Osteoblast (primary cell): Measurements from ENCODE around the gene SEPHS2. TPM values are rescaled to one million over a fixed set of nuclear protein-coding genes. Genes with fewer than 3 reads are reported as not detected.

Experiments
- DNase-seq: peaks from one replicate; pipeline ENCODE4 v3.0.0; 2011; ENCODE audit warnings: low spot score, mixed read lengths; ENCODE audit not compliant: insufficient read length; ENCODE audit errors: missing footprints
- H2AFZ ChIP-seq: 2 replicates; pipeline ENCODE4 v1.6.0; 2011; ENCODE audit warnings: mild to moderate bottlenecking, low read length
- H3K27ac ChIP-seq: 2 replicates; pipeline ENCODE4 v1.5.1; 2011; ENCODE audit warnings: mild to moderate bottlenecking, low read depth, low read length, moderate library complexity
- H3K27me3 ChIP-seq: 2 replicates; pipeline ENCODE4 v1.6.0; 2012; ENCODE audit warnings: mild to moderate bottlenecking, control low read depth, inconsistent platforms, low read length, moderate library complexity; ENCODE audit not compliant: insufficient read depth
- H3K36me3 ChIP-seq: 2 replicates; pipeline ENCODE4 v1.5.1; 2011; ENCODE audit warnings: mild to moderate bottlenecking, low read length, control low read depth, moderate library complexity; ENCODE audit not compliant: insufficient read depth
- H3K4me1 ChIP-seq: 2 replicates; pipeline ENCODE4 v1.5.1; 2011; ENCODE audit warnings: mild to moderate bottlenecking, low read length, control low read depth, moderate library complexity; ENCODE audit not compliant: insufficient read depth
- H3K4me2 ChIP-seq: 2 replicates; pipeline ENCODE4 v1.6.0; 2011; ENCODE audit warnings: mild to moderate bottlenecking, low read length; ENCODE audit not compliant: insufficient read depth
- H3K4me3 ChIP-seq: fragments of 200-600 bp; sonication (generic); 3 replicates; pipeline ENCODE4 v1.5.1; 2012; ENCODE audit warnings: mild to moderate bottlenecking, low read length, inconsistent platforms; ENCODE audit not compliant: insufficient read depth
- H3K79me2 ChIP-seq: 2 replicates; pipeline ENCODE4 v1.6.0; 2012; ENCODE audit warnings: mild to moderate bottlenecking, low read length, control low read depth, inconsistent platforms; ENCODE audit not compliant: insufficient read depth
- H3K9me3 ChIP-seq: 2 replicates; pipeline ENCODE4 v1.5.1; 2011; ENCODE audit warnings: low read depth, low read length, control low read depth
- H4K20me1 ChIP-seq: 2 replicates; pipeline ENCODE4 v1.6.0; 2012; ENCODE audit warnings: mild to moderate bottlenecking, low read length, control low read depth; ENCODE audit not compliant: insufficient read depth
- CTCF ChIP-seq: IDR thresholded peaks from 2 replicates; pipeline ENCODE4 v1.5.1; 2011; ENCODE audit warnings: mild to moderate bottlenecking, low read depth, low read length, moderate library complexity; ENCODE audit errors: extremely low read depth
- total RNA-seq: library from RNA; depleted of rRNA; stranded (reverse); fragments of >200 nt; gene quantifications from 2 replicates; pipeline ENCODE4 v1.2.3, GENCODE V29; 2012

Gene SEPHS2
- total RNA-seq, 1 donor: 20.3 TPM

GRCh38 chr16:30444231-30445148, 1.2 kb downstream of the SEPHS2 start:
- Histone ChIP-seq H3K79me2 (peaks cover 16% of the 10 kb centered on the region), H3K4me2 (peak overlapping the region; percentile 87), H2AFZ (peak overlapping the region; percentile 93), H4K20me1 (peaks cover 10% of the 10 kb centered on the region), H3K36me3 (peaks cover 12% of the 10 kb centered on the region), H3K4me1 (peaks cover 14% of the 10 kb centered on the region), H3K27me3 (no peaks in the 10 kb centered on the region), H3K27ac (peak overlapping the region; percentile 94), H3K9me3 (no peaks in the 10 kb centered on the region), H3K4me3 (peak overlapping the region; percentile 92)
- no peak for DNase-seq
- TF ChIP-seq CTCF: no peak

GRCh38 chr16:30443631-30444030, 2.0 kb downstream of the SEPHS2 start:
- no peaks in the 10 kb centered on the region for H3K27me3 ChIP-seq
- no peak overlapping the region for H3K4me3 ChIP-seq
- peaks cover 14% of the 10 kb centered on the region for H3K4me1 ChIP-seq
- DNase-seq: no peak
- peaks cover 12% of the 10 kb centered on the region for H3K36me3 ChIP-seq
- peaks cover 16% of the 10 kb centered on the region for H3K79me2 ChIP-seq
- H4K20me1 ChIP-seq: peaks cover 10% of the 10 kb centered on the region
- H3K27ac ChIP-seq: no peak overlapping the region
- no peaks in the 10 kb centered on the region for H3K9me3 ChIP-seq
- H2AFZ ChIP-seq: no peak overlapping the region
- no peak for TF ChIP-seq CTCF
- H3K4me2 ChIP-seq: no peak overlapping the region

GRCh38 chr16:30439720-30440348, 5.8 kb downstream of the SEPHS2 start:
- H3K4me3 ChIP-seq: no peak overlapping the region
- H3K27me3 ChIP-seq: no peaks in the 10 kb centered on the region
- peaks cover 8% of the 10 kb centered on the region for H4K20me1 ChIP-seq
- no peak overlapping the region for H3K4me2 ChIP-seq
- no peak for DNase-seq
- H3K27ac ChIP-seq: no peak overlapping the region
- H3K4me1 ChIP-seq: peaks cover 6% of the 10 kb centered on the region
- no peak for TF ChIP-seq CTCF
- H2AFZ ChIP-seq: no peak overlapping the region
- peaks cover 9% of the 10 kb centered on the region for H3K79me2 ChIP-seq
- H3K9me3 ChIP-seq: no peaks in the 10 kb centered on the region
- peaks cover 12% of the 10 kb centered on the region for H3K36me3 ChIP-seq

- no peak for DNase-seq
- Histone ChIP-seq H3K9me3 (no peaks in the 10 kb centered on the region), H3K4me1 (no peaks in the 10 kb centered on the region), H4K20me1 (no peaks in the 10 kb centered on the region), H3K79me2 (no peaks in the 10 kb centered on the region), H2AFZ (no peak overlapping the region), H3K4me2 (no peak overlapping the region), H3K36me3 (peaks cover 4% of the 10 kb centered on the region), H3K27me3 (no peaks in the 10 kb centered on the region), H3K4me3 (no peak overlapping the region), H3K27ac (no peak overlapping the region)
- no peak for TF ChIP-seq CTCF
Observed at GRCh38 chr16:30438835-30439234, 6.8 kb downstream of the SEPHS2 start.
